Measurements from ENCODE around the gene CBLN2.

CBLN2 gene

GRCh38 chr18:72543357-72544055 is 636 bp downstream of the CBLN2 start:
- H3K79me2 ChIP-seq (ENCODE audit: insufficient read depth, low read depth): no peaks in the 10 kb centered on the region
- H3K4me3 ChIP-seq (IDR thresholded peaks at IDR 0.05; ENCODE audit: insufficient read depth, low read depth, low read length): no peak overlapping the region
- no peaks in the 10 kb centered on the region for H4K20me1 ChIP-seq (ENCODE audit: insufficient read depth)
- H3K36me3 ChIP-seq (ENCODE audit: insufficient read depth): no peaks in the 10 kb centered on the region
- H3K4me1 ChIP-seq (ENCODE audit: low read depth, poor library complexity, severe bottlenecking): peaks cover 4% of the 10 kb centered on the region
- H3K27me3 ChIP-seq (ENCODE audit: insufficient read depth, low read depth): no peaks in the 10 kb centered on the region; the same call in 1 of the 2 replicates
- peak overlapping the region; percentile 12; the same call in 1 of the 2 replicates for H3K9ac ChIP-seq
- no peak for TF ChIP-seq CTCF (conservative IDR thresholded peaks at IDR 0.05; ENCODE audit: low read depth, low read length)
- no peak overlapping the region for H3K27ac ChIP-seq
- H2AFZ ChIP-seq (ENCODE audit: low read depth): peak overlapping the region; percentile 86
- H3K4me2 ChIP-seq: peak overlapping the region; percentile 94

- Histone ChIP-seq H3K9ac (peak overlapping the region; percentile 12; the same call in 1 of the 2 replicates), H2AFZ (ENCODE audit: low read depth) (peak overlapping the region; percentile 86), H3K4me2 (peak overlapping the region; percentile 94), H3K4me1 (ENCODE audit: low read depth, poor library complexity, severe bottlenecking) (peaks cover 4% of the 10 kb centered on the region), H3K27ac (no peak overlapping the region), H3K27me3 (ENCODE audit: insufficient read depth, low read depth) (no peaks in the 10 kb centered on the region; the same call in 1 of the 2 replicates), H3K79me2 (ENCODE audit: insufficient read depth, low read depth) (no peaks in the 10 kb centered on the region), H3K36me3 (ENCODE audit: insufficient read depth) (no peaks in the 10 kb centered on the region), H3K4me3 (IDR thresholded peaks at IDR 0.05; ENCODE audit: insufficient read depth, low read depth, low read length) (no peak overlapping the region), H4K20me1 (ENCODE audit: insufficient read depth) (no peaks in the 10 kb centered on the region)
- TF ChIP-seq CTCF (conservative IDR thresholded peaks at IDR 0.05; ENCODE audit: low read depth, low read length): no peak
Measured at GRCh38 chr18:72542984-72543356, 1.2 kb downstream of the CBLN2 start.

- H3K4me2 ChIP-seq: peak overlapping the region; percentile 94
- no peak for TF ChIP-seq CTCF (conservative IDR thresholded peaks at IDR 0.05; ENCODE audit: low read depth, low read length)
- H3K36me3 ChIP-seq (ENCODE audit: insufficient read depth): no peaks in the 10 kb centered on the region
- H3K27me3 ChIP-seq (ENCODE audit: insufficient read depth, low read depth): no peaks in the 10 kb centered on the region; the same call in 1 of the 2 replicates
- no peak overlapping the region for H3K4me3 ChIP-seq (IDR thresholded peaks at IDR 0.05; ENCODE audit: insufficient read depth, low read depth, low read length)
- no peaks in the 10 kb centered on the region for H4K20me1 ChIP-seq (ENCODE audit: insufficient read depth)
- H3K27ac ChIP-seq: no peak overlapping the region
- no peaks in the 10 kb centered on the region for H3K79me2 ChIP-seq (ENCODE audit: insufficient read depth, low read depth)
- H2AFZ ChIP-seq (ENCODE audit: low read depth): peak overlapping the region; percentile 86
- H3K9ac ChIP-seq: no peak overlapping the region; the same call in 1 of the 2 replicates
- H3K4me1 ChIP-seq (ENCODE audit: low read depth, poor library complexity, severe bottlenecking): peaks cover 4% of the 10 kb centered on the region
Measured at GRCh38 chr18:72542342-72542741, 1.8 kb downstream of the CBLN2 start.

- H3K36me3 ChIP-seq (ENCODE audit: insufficient read depth): no peaks in the 10 kb centered on the region
- TF ChIP-seq CTCF (conservative IDR thresholded peaks at IDR 0.05; ENCODE audit: low read depth, low read length): 0 out of 2 replicates have a peak, but pooled peaks have one; percentile 23
- H2AFZ ChIP-seq (ENCODE audit: low read depth): peak overlapping the region; percentile 86
- H4K20me1 ChIP-seq (ENCODE audit: insufficient read depth): no peaks in the 10 kb centered on the region
- no peaks in the 10 kb centered on the region; the same call in 1 of the 2 replicates for H3K27me3 ChIP-seq (ENCODE audit: insufficient read depth, low read depth)
- H3K79me2 ChIP-seq (ENCODE audit: insufficient read depth, low read depth): no peaks in the 10 kb centered on the region
- H3K9ac ChIP-seq: no peak overlapping the region; the same call in 1 of the 2 replicates
- no peak overlapping the region for H3K4me3 ChIP-seq (IDR thresholded peaks at IDR 0.05; ENCODE audit: insufficient read depth, low read depth, low read length)
- peaks cover 4% of the 10 kb centered on the region for H3K4me1 ChIP-seq (ENCODE audit: low read depth, poor library complexity, severe bottlenecking)
- H3K4me2 ChIP-seq: peak overlapping the region; percentile 94
- H3K27ac ChIP-seq: no peak overlapping the region
Measured at GRCh38 chr18:72541871-72542332, 2.2 kb downstream of the CBLN2 start.
